GM13977 (cell line): Measurements from ENCODE around the gene SCRN2.
A peak's percentile ranks its signal among the peaks of the same experiment; 100 is the strongest.

Experiments used
- DNase-seq: peaks from one replicate; pipeline ENCODE4 v3.0.0; 2012; ENCODE audit warnings: low spot score
- CTCF ChIP-seq: IDR thresholded peaks from 2 replicates; pipeline ENCODE4 v1.5.1; 2012; ENCODE audit warnings: mild to moderate bottlenecking, control low read depth; ENCODE audit not compliant: insufficient read depth; ENCODE audit errors: extremely low read depth, missing control alignments
- in situ Hi-C: fragments of 300-500 bp; cut with MboI; formaldehyde crosslinking; loops from one replicate; pipeline ENCODE4 v1.12.0; 2022; ENCODE audit warnings: low sequenced_read_pairs, low pct_unique_long_range_greater_than_20kb, mixed read lengths, inconsistent platforms; ENCODE audit not compliant: unreplicated experiment

Gene SCRN2

GRCh38 chr17:47821424-47822391, 19.4 kb downstream of the SCRN2 start, which contains the start of gene OSBPL7:
OSBPL7 (minus strand) TSS chr17:47821794; CDS start chr17:47820278, 1,516 bp downstream.
- peak; percentile 88 for DNase-seq
- in situ Hi-C loops, result no loop called here
- TF ChIP-seq CTCF, result peak; percentile 71

- in situ Hi-C loops, result no loop called here
- no peak for DNase-seq
Observed at GRCh38 chr17:47821031-47821423, 20.0 kb downstream of the SCRN2 start.

GRCh38 chr17:47820033-47820789, 20.9 kb downstream of the SCRN2 start:
- TF ChIP-seq CTCF, result no peak
- DNase-seq, result no peak
- in situ Hi-C loops, result no loop called here

More at GRCh38 chr17:47821031-47821423, 20.0 kb downstream of the SCRN2 start:
- no peak for TF ChIP-seq CTCF

- in situ Hi-C loops, result no loop called here
- no peak for TF ChIP-seq CTCF
Observed at GRCh38 chr17:47819475-47819874, 21.6 kb downstream of the SCRN2 start.

GRCh38 chr17:47818002-47818695, 22.9 kb downstream of the SCRN2 start:
- in situ Hi-C loops, result no loop called here
- no peak for TF ChIP-seq CTCF
- DNase-seq, result no peak

More at GRCh38 chr17:47819475-47819874, 21.6 kb downstream of the SCRN2 start:
- no peak for DNase-seq

- in situ Hi-C loops, result no loop called here
- DNase-seq, result no peak
- TF ChIP-seq CTCF, result no peak
Observed at GRCh38 chr17:47816947-47817346, 24.1 kb downstream of the SCRN2 start.
